Stimulated activated naive CD4-positive, alpha-beta T cell (primary cell): ENCODE data around the gene C1QL3.

Source experiments
- DNase-seq, 6 experiments: peaks; one replicate each; lab custom pipeline; 2025; lab: John Stamatoyannopoulos, UW

C1QL3 gene

DNA sequence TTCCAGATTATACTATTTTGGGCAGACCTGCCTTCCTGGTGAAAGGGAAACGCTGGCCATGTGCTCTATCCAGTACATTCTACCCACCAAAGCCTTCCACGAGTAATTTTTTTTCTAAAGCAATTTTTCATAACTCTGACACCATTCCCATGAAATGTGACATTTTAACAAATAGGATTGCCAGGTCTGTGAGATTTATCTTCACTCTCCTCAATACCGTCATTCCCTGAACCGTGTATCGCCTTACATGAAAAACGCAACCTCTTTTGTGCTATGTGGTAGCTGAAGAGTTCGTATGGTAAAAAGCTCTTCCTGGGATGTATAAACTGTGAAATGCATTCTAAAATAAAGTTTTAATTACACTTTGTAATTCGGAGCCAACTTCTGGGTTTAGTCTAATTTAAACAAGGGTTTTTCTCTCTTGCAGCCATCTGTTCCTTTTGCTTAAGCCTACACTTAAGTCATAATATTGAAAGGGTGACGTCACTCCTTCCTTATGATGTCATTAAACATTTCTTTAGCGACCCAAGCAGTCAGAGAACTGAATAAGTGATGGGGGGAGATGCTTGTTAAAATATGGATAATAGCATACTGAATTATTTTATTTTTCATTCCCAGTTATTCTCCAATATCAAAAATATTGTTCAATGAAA is 27.7 kb downstream of the C1QL3 start:
- DNase-seq: no peak

DNA sequence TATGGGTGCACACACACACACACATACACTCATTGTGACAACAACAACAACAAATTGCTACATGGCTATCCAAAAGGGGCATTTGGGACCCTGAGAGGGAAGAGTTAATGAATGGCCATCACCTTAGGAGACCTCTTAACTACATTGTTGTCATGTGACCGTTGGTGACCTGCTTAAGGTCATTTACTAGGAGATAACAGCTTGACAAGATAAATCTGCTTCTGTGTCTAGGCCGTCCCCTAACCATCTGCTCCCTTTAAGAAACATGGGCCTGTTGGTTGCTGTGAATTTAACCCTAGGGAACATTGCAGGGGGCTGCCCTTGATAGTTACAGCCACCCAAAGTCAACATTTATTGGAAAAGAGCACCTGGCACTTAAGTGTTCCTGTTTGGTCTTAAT is 29.7 kb downstream of the C1QL3 start:
- DNase-seq: no peak

DNA sequence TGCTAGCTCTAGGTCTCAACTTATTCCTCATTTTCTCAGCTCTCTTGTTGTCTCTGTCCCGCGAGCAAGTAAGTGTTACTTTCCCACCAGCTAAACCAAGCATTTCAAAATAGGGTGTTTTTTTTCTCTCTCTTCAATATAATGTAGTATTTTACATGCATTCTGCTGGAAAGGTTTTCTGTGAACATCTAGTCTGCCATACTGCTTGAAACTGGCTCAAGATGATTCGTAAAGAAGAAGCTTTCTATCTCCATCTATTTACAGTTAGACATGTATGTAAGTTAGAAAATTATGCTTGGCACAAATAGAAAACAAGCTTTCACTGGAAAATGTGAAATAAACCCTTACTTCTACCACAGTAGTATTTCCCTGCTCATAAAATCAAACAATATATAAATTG is 31.2 kb downstream of the C1QL3 start:
- DNase-seq: no peak

DNA sequence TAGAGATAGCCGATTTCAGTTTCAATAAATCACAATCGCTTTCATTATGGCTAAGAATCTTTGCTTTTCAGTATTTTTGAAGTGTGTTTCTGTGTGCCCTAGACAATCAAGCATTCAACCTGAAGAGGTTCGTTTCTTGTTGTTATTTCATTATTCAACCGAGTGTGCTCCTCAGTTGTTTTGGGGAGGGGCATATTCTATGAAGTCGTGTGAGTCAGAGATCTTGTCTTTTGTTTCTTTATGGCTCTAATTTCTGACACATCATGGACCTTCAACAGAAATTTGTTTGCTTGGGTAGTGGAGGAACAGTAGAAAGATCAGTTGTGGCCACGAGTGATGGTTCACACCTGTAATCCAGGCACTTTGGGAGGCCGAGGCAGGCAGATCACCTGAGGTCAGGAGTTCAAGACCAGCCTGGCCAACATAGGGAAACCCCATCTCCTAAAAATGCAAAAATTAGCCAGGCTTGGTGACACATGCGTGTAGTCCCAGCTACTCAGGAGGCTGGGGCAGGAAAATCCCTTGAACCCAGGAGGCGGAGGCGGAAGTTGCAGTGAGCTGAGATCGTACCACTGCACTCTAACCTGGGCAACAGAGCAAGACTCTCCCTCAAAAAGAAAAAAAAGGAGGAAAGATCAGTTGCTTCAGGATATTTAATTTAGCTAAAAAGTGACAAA is 38.3 kb downstream of the C1QL3 start:
- no peak for DNase-seq

DNA sequence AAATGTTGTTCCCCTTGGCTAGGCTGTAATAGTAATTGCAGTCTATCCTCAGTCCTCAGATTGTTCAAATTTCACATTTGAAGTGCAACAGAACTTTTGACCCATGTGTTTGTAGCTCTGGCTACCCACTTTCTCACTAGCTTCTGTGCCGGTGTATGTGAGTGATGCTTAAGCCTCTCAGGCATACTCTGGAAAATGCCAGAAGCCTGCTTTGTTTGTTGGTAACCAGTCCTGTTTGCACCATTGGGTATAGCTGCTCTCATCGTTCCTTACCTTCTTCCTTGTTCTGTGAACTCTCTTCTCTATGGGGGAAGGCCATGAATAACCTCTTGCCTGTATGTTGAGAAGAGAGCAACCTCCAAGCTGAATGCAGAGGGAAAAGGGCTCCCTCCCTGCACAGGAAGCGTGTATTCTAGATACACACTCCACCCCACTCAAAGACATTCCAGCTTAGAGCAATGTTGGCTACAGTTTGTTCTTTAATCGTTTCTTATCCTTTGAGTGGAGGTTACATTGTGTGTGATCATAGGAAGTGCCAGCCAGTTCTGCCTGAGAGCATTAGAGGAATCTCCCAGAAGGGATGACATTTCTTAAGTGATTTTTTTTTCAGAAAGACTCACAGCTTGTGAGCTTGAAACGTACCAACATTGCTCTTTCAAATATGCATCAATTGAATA is 40.5 kb downstream of the C1QL3 start:
- DNase-seq: no peak

DNA sequence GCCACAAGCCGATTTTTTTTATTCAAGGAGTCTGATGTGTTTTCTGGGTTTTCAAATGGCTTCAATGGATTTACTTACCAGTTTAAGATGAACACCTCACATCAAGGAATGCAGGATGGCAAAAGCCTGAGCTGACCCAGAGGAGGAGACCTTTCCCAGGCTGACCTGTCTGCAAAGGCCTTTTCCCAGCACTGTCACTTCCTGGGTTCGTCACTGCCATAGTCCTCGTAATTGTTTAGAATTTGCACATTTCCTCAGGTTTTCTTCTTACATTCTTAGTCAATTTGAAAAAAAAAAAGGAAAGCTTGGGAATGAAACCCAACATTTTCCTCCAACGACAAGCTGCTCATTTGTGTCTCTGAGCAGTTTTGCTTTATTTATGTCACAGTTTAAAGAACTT is 42.9 kb downstream of the C1QL3 start:
- no peak for DNase-seq

DNA sequence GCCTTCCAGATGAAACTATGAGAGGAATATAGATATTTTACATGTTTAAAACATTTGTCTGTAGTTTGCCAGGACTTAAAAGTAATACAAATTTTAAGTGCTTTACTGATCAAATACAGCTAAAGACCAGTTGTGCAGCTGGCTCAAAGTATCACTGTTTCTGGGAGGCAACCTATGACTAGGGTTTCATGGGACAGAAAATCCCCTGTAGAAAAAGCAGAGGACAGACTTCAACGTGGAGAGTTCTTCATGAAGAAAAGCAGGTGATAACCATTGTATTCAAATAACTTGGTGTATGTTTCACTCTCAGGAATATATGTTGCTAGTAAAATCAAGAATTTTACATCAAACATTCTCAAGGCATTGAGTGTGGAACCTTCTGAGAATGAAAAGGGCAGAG is 43.9 kb downstream of the C1QL3 start:
- DNase-seq: no peak

DNA sequence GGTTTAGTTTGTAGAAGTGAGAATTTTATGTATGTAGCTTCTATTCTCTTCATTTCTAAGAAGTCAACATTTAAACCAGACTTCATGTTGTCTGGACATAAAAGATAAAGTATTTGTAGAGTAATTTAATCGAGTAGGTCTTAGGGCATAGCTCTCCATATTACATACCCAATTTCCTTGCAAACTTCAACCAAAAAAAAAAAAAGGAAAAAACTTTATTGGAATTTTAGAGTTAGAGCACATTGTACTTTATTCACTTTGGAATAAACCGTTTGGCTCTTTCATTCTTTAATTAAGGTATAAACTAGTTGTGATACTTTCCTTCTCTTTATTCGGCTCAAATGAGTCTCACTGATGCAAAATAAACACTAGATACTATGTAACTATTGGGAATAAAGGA is 48.9 kb downstream of the C1QL3 start:
- DNase-seq: no peak

DNA sequence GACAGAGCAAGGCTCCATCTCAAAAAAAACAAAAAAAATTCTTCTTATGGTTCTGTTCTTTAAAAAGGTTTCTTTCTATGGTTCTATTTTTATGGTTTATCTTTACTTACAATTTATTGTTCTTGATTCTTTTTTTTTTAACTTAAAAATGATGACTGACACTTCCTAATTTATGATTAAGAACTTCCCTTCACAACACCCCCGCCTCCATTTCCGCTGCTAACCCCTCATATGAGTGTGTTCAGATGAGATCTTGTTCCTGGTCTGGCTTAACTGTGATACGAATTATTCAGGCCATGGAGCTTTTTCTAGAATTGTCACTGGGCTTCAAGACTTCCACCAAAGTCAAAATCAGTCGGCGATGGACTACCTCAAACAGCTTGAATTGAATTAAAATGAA is 50.9 kb downstream of the C1QL3 start:
- DNase-seq: no peak

DNA sequence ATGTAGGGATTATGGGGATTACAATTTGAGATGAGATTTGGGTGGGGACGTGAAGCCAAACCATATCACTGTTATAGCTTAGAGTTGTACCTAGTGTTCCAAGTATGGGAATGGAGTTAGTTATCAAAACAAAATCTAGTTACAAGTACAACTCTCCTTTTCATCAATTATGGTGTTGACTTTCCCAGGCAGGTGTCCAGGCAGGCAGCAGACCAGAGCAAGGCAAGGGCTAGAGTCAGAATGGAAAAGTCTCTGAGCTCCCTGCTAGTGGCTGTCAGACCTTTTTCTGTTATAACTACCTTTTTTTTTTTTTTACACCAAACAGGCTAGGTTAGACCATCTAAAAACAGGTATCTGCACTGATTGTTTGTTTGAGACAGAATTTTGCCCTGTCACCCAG is 55.7 kb downstream of the C1QL3 start:
- DNase-seq: no peak
